Lower leg skin (tissue), 3 donors: ENCODE results near the gene PROKR1.

ENCODE experiments used
- CTCF ChIP-seq, 3 donors: fragments of 450-650 bp; IDR thresholded peaks; one replicate each; pipeline ENCODE4 v1.5.1; 2016; ENCODE audit warnings: antibody characterized with exemption in 3 of 3, mild to moderate bottlenecking in 3 of 3, moderate library complexity in 2 of 3
- POLR2A ChIP-seq, 2 donors: fragments of 450-650 bp; IDR thresholded peaks; one replicate each; pipeline ENCODE4 v1.6.1; 2016 to 2017; ENCODE audit warnings: antibody characterized with exemption in 2 of 2, mild to moderate bottlenecking in 1 of 2, moderate library complexity in 1 of 2

DNA sequence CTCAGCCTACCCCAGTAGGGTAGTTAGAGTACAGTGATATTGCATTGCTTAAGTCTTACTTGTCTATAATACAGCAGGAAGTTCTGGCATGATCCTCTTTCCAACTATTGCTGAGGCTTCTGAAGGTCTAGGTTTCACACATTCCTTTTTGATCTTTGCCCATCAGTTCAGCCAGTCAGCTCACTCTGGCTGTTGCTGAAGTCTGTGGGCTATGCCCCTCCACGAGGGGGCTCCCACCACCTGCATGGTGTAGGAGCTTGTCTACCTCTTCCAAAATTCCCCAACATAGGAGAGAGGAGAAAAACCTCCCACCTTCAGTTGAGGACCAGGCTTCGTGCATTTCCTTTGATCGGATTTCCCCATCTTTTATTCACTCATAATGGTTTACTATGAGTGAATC is 26.3 kb downstream of the PROKR1 start:
- TF ChIP-seq POLR2A (IDR thresholded peaks at IDR 0.05) (no peak), CTCF (IDR thresholded peaks at IDR 0.05) (no peak)
